ENCODE results near the gene SPATS2L.

The SPATS2L gene

DNA sequence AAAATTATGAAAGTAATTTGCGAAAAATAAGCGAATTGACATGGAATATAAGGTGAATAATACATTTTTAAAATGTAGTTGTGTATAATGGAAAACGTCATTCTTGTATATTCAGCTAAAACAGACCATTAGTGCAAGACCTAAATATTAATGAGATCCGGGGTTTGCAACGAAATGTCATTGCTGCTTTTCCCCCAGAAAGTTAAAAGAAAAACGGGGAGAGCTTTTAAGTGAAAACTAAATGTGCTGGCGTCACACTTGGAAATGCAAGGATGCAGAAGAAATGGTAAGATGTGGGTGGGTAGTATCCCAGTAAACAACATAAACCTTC is 219.0 kb downstream of the SPATS2L start:
- peak overlapping the region; percentile 83 for H3K4me3 ChIP-seq (ENCODE audit: low read length)
- peak overlapping the region; percentile 97 for H2AFZ ChIP-seq (ENCODE audit: low read length)
- no peaks in the 10 kb centered on the region for H4K20me1 ChIP-seq (ENCODE audit: insufficient read depth, low read length)
- H3K9me2 ChIP-seq (replicated peaks; ENCODE audit: insufficient read depth, low read length) = no peaks in the 10 kb centered on the region
- peak overlapping the region; percentile 92 for H3K4me2 ChIP-seq (ENCODE audit: low read depth, low read length)
- H3K27me3 ChIP-seq (replicated peaks; ENCODE audit: insufficient read depth, low read length) = no peaks in the 10 kb centered on the region; the same call in 1 of the 2 replicates
- DNase-seq = no peak
- peak overlapping the region; percentile 37; the same call in 1 of the 2 replicates for H3K9ac ChIP-seq (ENCODE audit: low read length)
- peak overlapping the region; percentile 7; the same call in 1 of the 2 replicates for H3K27ac ChIP-seq (ENCODE audit: low read length)
- peaks cover 6% of the 10 kb centered on the region; the same call in 1 of the 2 replicates for H3F3A ChIP-seq (ENCODE audit: insufficient read depth, low read length)
- H3K4me1 ChIP-seq (ENCODE audit: low read length) = peaks cover 5% of the 10 kb centered on the region; the same call in 1 of the 2 replicates
- peaks cover 42% of the 10 kb centered on the region for H3K79me2 ChIP-seq (ENCODE audit: low read length)
- H3K36me3 ChIP-seq (replicated peaks; ENCODE audit: insufficient read depth, low read length) = no peaks in the 10 kb centered on the region
- no peaks in the 10 kb centered on the region for H3K9me3 ChIP-seq (replicated peaks; ENCODE audit: insufficient read depth, low read length)
- TF ChIP-seq, protein P1, sequence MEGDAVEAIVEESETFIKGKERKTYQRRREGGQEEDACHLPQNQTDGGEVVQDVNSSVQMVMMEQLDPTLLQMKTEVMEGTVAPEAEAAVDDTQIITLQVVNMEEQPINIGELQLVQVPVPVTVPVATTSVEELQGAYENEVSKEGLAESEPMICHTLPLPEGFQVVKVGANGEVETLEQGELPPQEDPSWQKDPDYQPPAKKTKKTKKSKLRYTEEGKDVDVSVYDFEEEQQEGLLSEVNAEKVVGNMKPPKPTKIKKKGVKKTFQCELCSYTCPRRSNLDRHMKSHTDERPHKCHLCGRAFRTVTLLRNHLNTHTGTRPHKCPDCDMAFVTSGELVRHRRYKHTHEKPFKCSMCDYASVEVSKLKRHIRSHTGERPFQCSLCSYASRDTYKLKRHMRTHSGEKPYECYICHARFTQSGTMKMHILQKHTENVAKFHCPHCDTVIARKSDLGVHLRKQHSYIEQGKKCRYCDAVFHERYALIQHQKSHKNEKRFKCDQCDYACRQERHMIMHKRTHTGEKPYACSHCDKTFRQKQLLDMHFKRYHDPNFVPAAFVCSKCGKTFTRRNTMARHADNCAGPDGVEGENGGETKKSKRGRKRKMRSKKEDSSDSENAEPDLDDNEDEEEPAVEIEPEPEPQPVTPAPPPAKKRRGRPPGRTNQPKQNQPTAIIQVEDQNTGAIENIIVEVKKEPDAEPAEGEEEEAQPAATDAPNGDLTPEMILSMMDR (IDR thresholded peaks at IDR 0.05; ENCODE audit: low read length) = no peak
- TF ChIP-seq EZH2phosphoT487 (IDR thresholded peaks at IDR 0.05; ENCODE audit: low read length) (no peak), EZH2 (optimal IDR thresholded peaks at IDR 0.05; ENCODE audit: low read depth, low read length) (no peak)

DNA sequence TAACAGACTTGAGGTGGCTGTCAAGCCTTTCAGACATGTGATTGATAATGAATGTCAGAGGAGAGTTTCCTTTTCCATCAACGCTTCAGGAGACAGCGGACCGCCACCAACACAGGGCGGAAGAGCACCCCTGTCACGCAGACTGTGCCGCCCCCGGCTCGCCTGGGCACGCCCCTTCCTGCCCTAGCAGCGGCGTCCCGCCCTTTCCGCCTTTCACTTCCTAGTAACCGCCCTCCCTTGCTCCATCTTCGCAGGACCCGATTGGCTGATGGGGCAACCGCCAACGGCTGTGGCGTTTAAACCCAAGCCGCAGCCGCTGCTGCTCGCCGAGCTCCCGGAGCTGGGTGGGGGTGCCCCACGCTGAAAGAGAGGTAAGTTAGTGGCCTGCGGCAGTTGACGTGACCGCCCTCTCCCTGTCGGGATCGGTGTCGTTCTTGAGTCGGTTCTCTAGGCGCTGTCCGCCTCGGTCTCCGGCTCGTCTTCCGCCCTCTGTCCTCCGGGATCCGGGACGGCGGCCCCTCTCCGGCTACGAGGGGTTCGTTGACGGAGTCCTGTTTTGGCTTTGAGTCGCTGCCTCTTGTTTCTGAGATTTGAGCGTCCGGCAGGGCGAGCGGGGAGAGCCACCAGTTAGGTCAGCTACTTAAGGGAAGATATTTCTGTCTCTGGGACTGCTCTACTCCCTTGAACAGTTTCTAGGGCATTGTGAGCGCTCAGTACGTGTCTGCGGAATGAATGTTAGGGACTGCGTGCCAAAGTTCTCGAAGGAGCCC is 219.6 kb downstream of the SPATS2L start, which contains the start of gene SGO2:
SGO2 (plus strand) TSS at position 326 of the 770 bp plus-strand sequence. CDS start 6,769 bp downstream, outside the sequence.
- H3K27me3 ChIP-seq (replicated peaks; ENCODE audit: insufficient read depth, low read length) = no peaks in the 10 kb centered on the region; the same call in 1 of the 2 replicates
- peak within 1 kb of the TSS; percentile 48; the same call in 1 of the 2 replicates for H3K27ac ChIP-seq (ENCODE audit: low read length)
- H3K79me2 ChIP-seq (ENCODE audit: low read length) = peaks cover 48% of the 10 kb centered on the region
- H3K9me3 ChIP-seq (replicated peaks; ENCODE audit: insufficient read depth, low read length) = no peaks in the 10 kb centered on the region
- TF ChIP-seq, protein P1 (IDR thresholded peaks at IDR 0.05; ENCODE audit: low read length) = peak; percentile 13; the same call in 1 of the 2 replicates
- no peak for TF ChIP-seq EZH2 (optimal IDR thresholded peaks at IDR 0.05; ENCODE audit: low read depth, low read length)
- H3K4me2 ChIP-seq (ENCODE audit: low read depth, low read length) = peak within 1 kb of the TSS; percentile 92
- H3K4me3 ChIP-seq (ENCODE audit: low read length) = peak within 1 kb of the TSS; percentile 83
- no peaks in the 10 kb centered on the region for H3K36me3 ChIP-seq (replicated peaks; ENCODE audit: insufficient read depth, low read length)
- H4K20me1 ChIP-seq (ENCODE audit: insufficient read depth, low read length) = no peaks in the 10 kb centered on the region
- no peaks in the 10 kb centered on the region for H3K9me2 ChIP-seq (replicated peaks; ENCODE audit: insufficient read depth, low read length)
- peak within 1 kb of the TSS; percentile 97 for H2AFZ ChIP-seq (ENCODE audit: low read length)
- peaks cover 6% of the 10 kb centered on the region; the same call in 1 of the 2 replicates for H3F3A ChIP-seq (ENCODE audit: insufficient read depth, low read length)
- H3K9ac ChIP-seq (ENCODE audit: low read length) = peak within 1 kb of the TSS; percentile 65
- peaks cover 5% of the 10 kb centered on the region; the same call in 1 of the 2 replicates for H3K4me1 ChIP-seq (ENCODE audit: low read length)
- peak; percentile 97 for DNase-seq

DNA sequence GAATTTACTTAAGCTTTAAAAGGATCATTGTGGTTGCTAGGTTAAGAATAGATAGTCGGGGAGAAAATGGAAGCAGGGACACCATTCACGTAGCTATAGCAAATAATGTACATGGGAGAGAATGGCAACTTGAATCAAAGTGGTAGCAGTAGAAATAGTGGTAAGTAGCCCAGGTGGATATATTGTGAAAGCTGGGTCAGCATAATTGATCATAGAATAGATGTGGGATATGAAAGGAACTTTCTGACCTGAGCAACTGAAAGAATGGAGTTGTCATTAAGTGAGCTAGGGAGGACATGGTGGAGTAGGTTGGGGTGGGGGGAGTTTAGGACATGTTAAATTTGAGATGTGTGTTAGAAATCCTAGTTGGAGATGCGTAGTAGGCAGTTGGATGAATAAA is 221.7 kb downstream of the SPATS2L start:
- Histone ChIP-seq H3K9ac (ENCODE audit: low read length) (no peak overlapping the region), H4K20me1 (ENCODE audit: insufficient read depth, low read length) (no peaks in the 10 kb centered on the region), H3K4me1 (ENCODE audit: low read length) (peaks cover 5% of the 10 kb centered on the region; the same call in 1 of the 2 replicates), H3K27me3 (replicated peaks; ENCODE audit: insufficient read depth, low read length) (no peaks in the 10 kb centered on the region; the same call in 1 of the 2 replicates), H3K27ac (ENCODE audit: low read length) (no peak overlapping the region), H3K9me2 (replicated peaks; ENCODE audit: insufficient read depth, low read length) (no peaks in the 10 kb centered on the region), H3K79me2 (ENCODE audit: low read length) (peaks cover 65% of the 10 kb centered on the region), H3F3A (ENCODE audit: insufficient read depth, low read length) (peaks cover 6% of the 10 kb centered on the region; the same call in 1 of the 2 replicates), H2AFZ (ENCODE audit: low read length) (no peak overlapping the region), H3K9me3 (replicated peaks; ENCODE audit: insufficient read depth, low read length) (no peaks in the 10 kb centered on the region), H3K4me3 (ENCODE audit: low read length) (no peak overlapping the region), H3K36me3 (replicated peaks; ENCODE audit: insufficient read depth, low read length) (no peaks in the 10 kb centered on the region), H3K4me2 (ENCODE audit: low read depth, low read length) (no peak overlapping the region)
- DNase-seq = no peak
- TF ChIP-seq EZH2 (optimal IDR thresholded peaks at IDR 0.05; ENCODE audit: low read depth, low read length) (no peak), EZH2phosphoT487 (IDR thresholded peaks at IDR 0.05; ENCODE audit: low read length) (no peak)
- TF ChIP-seq, protein P1 (IDR thresholded peaks at IDR 0.05; ENCODE audit: low read length) = no peak

Measured in MM.1S (cell line).